Measurements from ENCODE around the gene ADCY9. TPM values are rescaled to one million over a fixed set of nuclear protein-coding genes. Genes with fewer than 3 reads are reported as not detected.

Gene ADCY9
- total RNA-seq, 2 donors from 2014 or later, result 31.5 to 42.2 TPM

DNA sequence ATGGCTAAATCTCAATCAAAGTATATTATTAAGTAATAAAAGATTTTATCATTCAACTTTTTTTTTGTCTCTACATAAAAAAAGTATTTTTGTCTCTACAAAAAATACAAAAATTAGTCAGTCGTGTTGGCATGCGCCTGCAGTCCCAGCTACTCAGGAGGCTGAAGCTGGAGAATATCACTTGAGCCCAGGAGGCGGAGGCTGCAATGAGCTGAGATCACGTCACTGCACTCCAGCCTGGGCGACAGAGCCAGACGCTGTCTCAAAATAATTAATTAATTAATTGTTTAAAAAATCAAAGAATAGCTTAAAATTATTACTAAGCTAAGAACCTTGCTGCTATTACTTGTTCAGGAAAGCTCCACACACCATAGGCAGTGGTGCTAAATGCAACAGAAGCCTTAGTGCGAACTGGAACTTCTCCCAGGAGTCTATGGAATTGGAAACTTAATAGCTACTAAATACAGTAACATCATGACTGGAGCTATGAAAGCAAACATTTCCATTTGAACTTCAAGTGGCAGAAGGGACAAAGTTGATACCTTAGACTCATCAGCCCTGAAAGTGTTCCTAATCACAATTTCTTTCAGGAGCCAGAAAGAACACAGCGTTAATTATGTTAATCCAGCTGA lies 22.6 kb downstream of the ADCY9 start:
- TF ChIP-seq CTCF (IDR thresholded peaks at IDR 0.05), result no peak
- Histone ChIP-seq H3K4me1 (peaks cover 0 to 51% of the 10 kb centered on the region in 2 donors), H3K27me3 (no peaks in the 10 kb centered on the region), H3K4me3 (peak overlapping the region; percentile 2 to 17), H3K27ac (peak overlapping the region; percentile 80 to 83), H3K36me3 (no peaks in the 10 kb centered on the region), H3K9me3 (no peaks in the 10 kb centered on the region)
- no peak for DNase-seq (ENCODE audit: low spot score)

DNA sequence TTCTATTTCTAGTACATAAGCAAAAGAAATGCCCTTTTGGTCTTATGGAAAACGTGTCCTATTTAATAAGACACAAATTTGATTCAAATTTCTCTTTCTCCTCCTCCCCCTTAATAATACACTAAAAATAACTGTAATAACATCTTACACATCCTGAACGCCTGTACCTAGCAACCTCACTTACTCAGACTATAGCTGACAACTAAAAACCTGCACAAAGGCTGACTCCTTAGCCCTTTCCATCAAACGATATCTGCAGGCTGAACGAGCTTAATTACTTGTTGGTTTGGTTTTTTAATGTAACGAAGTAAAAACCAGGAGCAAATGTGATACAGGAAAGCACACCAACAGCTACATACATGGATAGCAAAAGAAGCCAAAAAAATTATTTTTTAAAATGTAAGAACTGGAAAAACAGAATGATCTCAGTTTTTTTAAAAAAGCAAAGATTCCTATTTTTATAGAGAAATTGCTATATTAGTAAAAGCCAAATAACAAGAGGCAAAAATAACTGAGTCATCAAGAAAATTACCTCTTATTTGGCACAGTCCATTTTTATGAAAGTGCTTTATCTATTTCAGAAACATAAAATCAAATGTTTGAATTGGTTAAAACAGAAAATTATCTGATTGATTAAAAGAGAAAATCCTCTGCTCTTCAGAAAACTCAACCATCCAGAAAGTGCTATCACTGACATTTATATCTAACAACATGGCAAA lies 23.5 kb downstream of the ADCY9 start:
- no peak overlapping the region for H3K4me3 ChIP-seq
- no peaks in the 10 kb centered on the region for H3K9me3 ChIP-seq
- no peak for DNase-seq (ENCODE audit: low spot score)
- H3K27ac ChIP-seq, result peak overlapping the region; percentile 80 to 83
- H3K27me3 ChIP-seq, result no peaks in the 10 kb centered on the region
- TF ChIP-seq CTCF (IDR thresholded peaks at IDR 0.05), result no peak
- H3K4me1 ChIP-seq, result peaks cover 0 to 51% of the 10 kb centered on the region in 2 donors
- H3K36me3 ChIP-seq, result no peaks in the 10 kb centered on the region

DNA sequence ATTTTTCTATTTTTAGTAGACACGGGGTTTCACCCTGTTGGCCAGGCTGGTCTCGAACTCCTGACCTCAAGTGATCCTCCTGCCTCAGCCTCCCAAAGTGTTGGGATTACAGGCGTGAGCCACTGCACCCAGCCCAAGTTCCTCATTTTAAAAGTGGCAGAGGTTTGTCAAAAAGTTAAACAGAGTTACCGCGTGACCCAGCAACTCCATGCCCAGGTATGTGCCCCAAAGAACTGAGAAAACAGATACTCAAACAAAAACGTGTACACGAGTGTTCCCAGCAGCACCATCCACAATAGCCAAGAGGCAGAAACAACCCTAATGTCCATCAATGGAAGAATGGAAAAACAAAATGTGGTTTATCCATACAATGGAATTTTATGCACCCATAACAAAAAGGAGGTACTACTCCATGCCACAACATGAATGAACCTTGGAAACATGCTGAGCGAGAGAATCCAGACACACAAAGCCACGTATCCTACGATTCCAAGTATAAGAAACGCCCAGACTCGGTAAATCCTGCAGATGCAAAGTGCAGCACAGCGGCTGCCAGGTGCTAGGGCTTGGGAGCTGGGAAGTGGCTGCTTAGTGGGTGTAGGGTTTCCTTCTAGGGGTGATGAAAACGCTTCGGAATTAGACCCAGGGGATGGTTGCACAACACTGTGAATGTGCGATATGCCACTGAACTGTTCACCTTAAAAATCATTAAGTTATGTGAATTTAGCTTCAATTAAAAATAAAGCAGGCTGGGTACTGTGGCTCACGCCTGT lies 24.8 kb downstream of the ADCY9 start:
- TF ChIP-seq CTCF (IDR thresholded peaks at IDR 0.05), result no peak
- DNase-seq (ENCODE audit: low spot score), result no peak
- Histone ChIP-seq H3K4me3 (no peak overlapping the region), H3K4me1 (peaks cover 0 to 43% of the 10 kb centered on the region in 2 donors), H3K27me3 (no peaks in the 10 kb centered on the region), H3K27ac (peak overlapping the region; percentile 81 to 86), H3K36me3 (no peaks in the 10 kb centered on the region), H3K9me3 (no peaks in the 10 kb centered on the region)

GRCh38 chr16:4090351-4090851 lies 25.8 kb downstream of the ADCY9 start:
- H3K4me1 ChIP-seq, result peaks cover 0 to 38% of the 10 kb centered on the region in 2 donors
- H3K36me3 ChIP-seq, result no peaks in the 10 kb centered on the region
- no peaks in the 10 kb centered on the region for H3K27me3 ChIP-seq
- no peaks in the 10 kb centered on the region for H3K9me3 ChIP-seq
- H3K4me3 ChIP-seq, result no peak overlapping the region
- peak overlapping the region; percentile 81 to 86 for H3K27ac ChIP-seq
- no peak for DNase-seq (ENCODE audit: low spot score)
- TF ChIP-seq CTCF (IDR thresholded peaks at IDR 0.05), result no peak

DNA sequence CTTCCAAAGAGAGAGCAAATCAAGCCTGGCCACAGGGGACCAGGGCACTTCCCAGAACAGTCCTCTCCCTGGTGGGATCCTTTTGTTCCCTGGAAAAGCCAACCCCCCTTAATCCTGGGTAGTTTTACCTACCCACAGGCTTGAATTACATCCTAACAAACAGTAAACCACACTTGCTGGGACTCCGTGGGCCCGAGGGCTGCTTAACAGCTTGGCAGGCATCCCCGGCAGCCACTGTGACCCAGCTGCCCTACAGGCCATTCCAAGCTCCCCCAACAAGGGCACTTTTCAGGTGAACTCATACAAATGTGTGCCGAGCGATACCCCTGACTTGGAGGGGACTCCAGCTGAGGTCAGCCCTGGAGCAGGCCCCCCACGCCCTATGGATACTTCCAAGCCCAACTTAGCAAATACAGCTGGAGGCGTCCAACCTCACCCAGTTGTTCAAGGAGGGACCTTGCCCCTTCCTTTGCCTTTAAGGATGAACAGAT lies 26.4 kb downstream of the ADCY9 start:
- Histone ChIP-seq H3K4me1 (peaks cover 0 to 38% of the 10 kb centered on the region in 2 donors), H3K9me3 (no peaks in the 10 kb centered on the region), H3K27me3 (no peaks in the 10 kb centered on the region), H3K4me3 (no peak overlapping the region), H3K27ac (peak overlapping the region; percentile 81 to 86), H3K36me3 (no peaks in the 10 kb centered on the region)
- TF ChIP-seq CTCF (IDR thresholded peaks at IDR 0.05), result no peak
- no peak for DNase-seq (ENCODE audit: low spot score)

All from right atrium auricular region (tissue), 2 donors.